Measurements from ENCODE around the gene DLGAP1.

- TF ChIP-seq, protein P1, sequence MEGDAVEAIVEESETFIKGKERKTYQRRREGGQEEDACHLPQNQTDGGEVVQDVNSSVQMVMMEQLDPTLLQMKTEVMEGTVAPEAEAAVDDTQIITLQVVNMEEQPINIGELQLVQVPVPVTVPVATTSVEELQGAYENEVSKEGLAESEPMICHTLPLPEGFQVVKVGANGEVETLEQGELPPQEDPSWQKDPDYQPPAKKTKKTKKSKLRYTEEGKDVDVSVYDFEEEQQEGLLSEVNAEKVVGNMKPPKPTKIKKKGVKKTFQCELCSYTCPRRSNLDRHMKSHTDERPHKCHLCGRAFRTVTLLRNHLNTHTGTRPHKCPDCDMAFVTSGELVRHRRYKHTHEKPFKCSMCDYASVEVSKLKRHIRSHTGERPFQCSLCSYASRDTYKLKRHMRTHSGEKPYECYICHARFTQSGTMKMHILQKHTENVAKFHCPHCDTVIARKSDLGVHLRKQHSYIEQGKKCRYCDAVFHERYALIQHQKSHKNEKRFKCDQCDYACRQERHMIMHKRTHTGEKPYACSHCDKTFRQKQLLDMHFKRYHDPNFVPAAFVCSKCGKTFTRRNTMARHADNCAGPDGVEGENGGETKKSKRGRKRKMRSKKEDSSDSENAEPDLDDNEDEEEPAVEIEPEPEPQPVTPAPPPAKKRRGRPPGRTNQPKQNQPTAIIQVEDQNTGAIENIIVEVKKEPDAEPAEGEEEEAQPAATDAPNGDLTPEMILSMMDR (IDR thresholded peaks at IDR 0.05), result no peak
- no peak for TF ChIP-seq POLR2A (IDR thresholded peaks at IDR 0.05)
Observed at GRCh38 chr18:4058179-4058578, 396.9 kb downstream of the DLGAP1 start.

Data from right lobe of liver (tissue), 4 donors.